Heart left ventricle (tissue), 16 donors: ENCODE measurements around the gene CCDC154. TPM values are rescaled to one million over a fixed set of nuclear protein-coding genes. Genes with fewer than 3 reads are reported as not detected.

Source experiments
- ATAC-seq, 4 donors: fragments of 200-7000 bp; cut with Tn5 transposase; one replicate each; pipeline ENCODE4 v1.9.1; 2020 to 2022; ENCODE audit warnings: moderate library complexity in 4 of 4, mild to moderate bottlenecking in 3 of 4, moderate number of reproducible peaks in 1 of 4
- DNase-seq, 5 donors: peaks; one replicate each; pipeline ENCODE4 v3.0.0-alpha.2; 2020
- H3K27ac ChIP-seq, 12 donors: fragments of 200-600 bp; sonication (generic) in 4 of 12; one replicate each; pipeline versions ENCODE4 v1.5.0 to v1.8.0; 2016 to 2022; ENCODE audit warnings: mild to moderate bottlenecking in 2 of 12
- H3K27me3 ChIP-seq, 9 donors: fragments of 200-600 bp; sonication (generic) in 2 of 9; one replicate each; pipeline versions ENCODE4 v1.5.1 to v1.8.0; 2016 to 2022; ENCODE audit warnings: mild to moderate bottlenecking in 3 of 9
- H3K36me3 ChIP-seq, 9 donors: fragments of 200-600 bp; sonication (generic) in 2 of 9; one replicate each; pipeline versions ENCODE4 v1.5.0 to v1.8.0; 2018 to 2022; ENCODE audit warnings: mild to moderate bottlenecking in 2 of 9
- H3K4me1 ChIP-seq, 12 donors: fragments of 200-600 bp; sonication (generic) in 4 of 12; one replicate each; pipeline versions ENCODE4 v1.5.0 to v1.8.0; 2016 to 2022; ENCODE audit warnings: mild to moderate bottlenecking in 3 of 12
- H3K4me3 ChIP-seq, 12 donors: fragments of 200-600 bp; sonication (generic) in 4 of 12; one replicate each; pipeline versions ENCODE4 v1.5.0 to v1.8.0; 2017 to 2022; ENCODE audit warnings: mild to moderate bottlenecking in 9 of 12, moderate library complexity in 4 of 12
- H3K9me3 ChIP-seq, 12 donors: fragments of 200-600 bp; sonication (generic) in 4 of 12; one replicate each; pipeline versions ENCODE4 v1.5.0 to v1.8.0; 2016 to 2022; ENCODE audit warnings: mild to moderate bottlenecking in 1 of 12
- POLR2A ChIP-seq, 2 donors: fragments of 450-650 bp; IDR thresholded peaks; one replicate each; pipeline ENCODE4 v1.6.1; 2017; ENCODE audit warnings: antibody characterized with exemption in 2 of 2, mild to moderate bottlenecking in 2 of 2, moderate library complexity in 2 of 2
- WGBS, 4 donors: extraction: QIAGEN DNeasy Blood & Tissue Kit in 2 of 4; methylation state at CpG; one replicate each; pipeline versions ENCODE4 v1.1.5 to v1.1.7; 2013 to 2018; 5-methylcytosine and 5-hydroxymethylcytosine counted together
- intact Hi-C, 10 donors: fragments of 100-400 bp; cut with DNase I; formaldehyde crosslinking; loops; one replicate each; pipeline versions ENCODE4 v1.11.1 to v1.14.2; 2022
- polyA plus RNA-seq, 2 donors: library from polyadenylated mRNA; stranded (reverse); fragments of 200-250 nt; gene quantifications; one replicate each; pipeline ENCODE4 v1.2.3, GENCODE V29; 2013
- total RNA-seq, 9 donors: library from RNA; depleted of rRNA in 2 of 9; stranded (reverse); fragments of >200 nt in 2 of 9; fragmentation: NEBNext Ultra II Directional in 3 of 9; extraction: Animal tissue kit (Norgen Biotek cat#: 25700) in 3 of 9; gene quantifications; one replicate each; pipeline versions ENCODE4 v1.1.0 to v1.2.4, GENCODE V29; 2016 to 2023
- TF ChIP-seq, protein P1 (sequence below), 12 donors: fragments of 200-600 bp; sonication (generic) in 4 of 12; IDR thresholded peaks; one replicate each; pipeline versions ENCODE4 v1.5.0 to v1.8.0; 2018 to 2022; ENCODE audit warnings: antibody characterized with exemption in 12 of 12, mild to moderate bottlenecking in 5 of 12
- donor health status: ischemic (EF 13 %, LVEDD 7.1; RV severe dilation, severe dysfunction).
- donor health status: healthy with polysubstance abuse.
- donor health status: DM: no; HTN: yes; CAD: no.
- donor health status: DM: no; HTN: no; CAD: no.
- donor health status: ischemic (EF 25% LVEDD 6.9; RV normal size, moderate dysfunction).
- donor health status: ischemic (EF 25% LVEDD 5.7; RV mildly dilated, moderate dysfunction).
- donor health status: healthy.
- donor health status: DM: yes; HTN: yes; CAD: no.
- donor health status: ischemic (EF 35%, LVEDD 5.7; RV mildly dilated, moderate dysfunction).
- donor health status: nonischemic (EF 11% LVEDD 7.7; RV severe dilation, severe dysfunction).
- donor health status: DM: yes; HTN: yes; CAD: no.
- donor health status: PGD.
- donor health status: ischemic (EF 29% LVEDD 5.4; RV normal size, mild dysfunction).
- donor health status: nonischemic (EF 23%, LVEDD 6.1; RV moderate dilation, normal function).

The CCDC154 gene
- total and polyA plus RNA-seq, 11 donors: 0.14 to 1.5 (median 0.68) TPM; not detected in 2

DNA sequence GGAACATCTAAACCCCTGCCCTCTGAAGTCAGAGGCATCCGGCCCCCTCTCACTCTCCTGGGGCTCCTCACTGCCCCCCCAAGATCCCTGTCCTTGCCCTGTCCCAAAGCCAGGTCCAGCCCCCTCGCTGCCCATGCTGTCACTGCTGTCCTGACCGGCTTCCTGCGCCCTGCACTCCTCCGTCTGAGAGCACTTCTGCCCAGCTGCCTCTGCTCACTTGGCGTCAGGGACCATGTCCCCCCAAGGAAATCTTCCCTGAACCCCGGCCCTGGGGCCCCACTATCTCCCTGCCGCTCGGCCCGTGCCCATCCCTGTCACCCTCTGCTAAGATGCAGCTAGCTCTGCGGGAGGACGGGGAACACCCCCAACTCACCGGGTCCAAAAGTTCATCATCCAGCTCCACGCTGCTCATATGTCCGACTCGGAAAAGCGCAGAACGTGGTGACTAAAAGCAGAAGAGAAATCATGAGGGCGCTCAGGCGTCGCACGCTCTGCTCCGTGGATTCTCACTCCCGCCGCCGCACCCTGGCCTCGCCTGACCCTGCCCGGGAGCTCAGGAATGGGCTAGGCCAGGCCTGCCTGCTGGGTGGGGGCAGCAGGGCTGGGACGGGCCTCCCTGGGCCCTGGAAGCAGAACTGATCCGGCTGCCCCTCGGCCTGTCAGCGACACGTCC, 20.7 kb upstream of the CCDC154 start:
- intact Hi-C loops: no loop called here
- ATAC-seq (no peak), DNase-seq (peak in 1 of 5 donors; percentile 52)
- Histone ChIP-seq H3K4me3 (no peak overlapping the region), H3K9me3 (no peaks in the 10 kb centered on the region), H3K36me3 (peaks cover 0 to 39% (median 23%) of the 10 kb centered on the region in 9 donors), H3K27me3 (no peaks in the 10 kb centered on the region), H3K27ac (no peak overlapping the region), H3K4me1 (peaks cover 0 to 9% (median 0%) of the 10 kb centered on the region in 12 donors)
- TF ChIP-seq POLR2A (IDR thresholded peaks at IDR 0.05): no peak
- TF ChIP-seq, protein P1, sequence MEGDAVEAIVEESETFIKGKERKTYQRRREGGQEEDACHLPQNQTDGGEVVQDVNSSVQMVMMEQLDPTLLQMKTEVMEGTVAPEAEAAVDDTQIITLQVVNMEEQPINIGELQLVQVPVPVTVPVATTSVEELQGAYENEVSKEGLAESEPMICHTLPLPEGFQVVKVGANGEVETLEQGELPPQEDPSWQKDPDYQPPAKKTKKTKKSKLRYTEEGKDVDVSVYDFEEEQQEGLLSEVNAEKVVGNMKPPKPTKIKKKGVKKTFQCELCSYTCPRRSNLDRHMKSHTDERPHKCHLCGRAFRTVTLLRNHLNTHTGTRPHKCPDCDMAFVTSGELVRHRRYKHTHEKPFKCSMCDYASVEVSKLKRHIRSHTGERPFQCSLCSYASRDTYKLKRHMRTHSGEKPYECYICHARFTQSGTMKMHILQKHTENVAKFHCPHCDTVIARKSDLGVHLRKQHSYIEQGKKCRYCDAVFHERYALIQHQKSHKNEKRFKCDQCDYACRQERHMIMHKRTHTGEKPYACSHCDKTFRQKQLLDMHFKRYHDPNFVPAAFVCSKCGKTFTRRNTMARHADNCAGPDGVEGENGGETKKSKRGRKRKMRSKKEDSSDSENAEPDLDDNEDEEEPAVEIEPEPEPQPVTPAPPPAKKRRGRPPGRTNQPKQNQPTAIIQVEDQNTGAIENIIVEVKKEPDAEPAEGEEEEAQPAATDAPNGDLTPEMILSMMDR (IDR thresholded peaks at IDR 0.05): no peak
- WGBS, 4 donors: 89 to 93% (median 91%) methylated on average over 28 to 33 of the region's 33 CpGs

DNA sequence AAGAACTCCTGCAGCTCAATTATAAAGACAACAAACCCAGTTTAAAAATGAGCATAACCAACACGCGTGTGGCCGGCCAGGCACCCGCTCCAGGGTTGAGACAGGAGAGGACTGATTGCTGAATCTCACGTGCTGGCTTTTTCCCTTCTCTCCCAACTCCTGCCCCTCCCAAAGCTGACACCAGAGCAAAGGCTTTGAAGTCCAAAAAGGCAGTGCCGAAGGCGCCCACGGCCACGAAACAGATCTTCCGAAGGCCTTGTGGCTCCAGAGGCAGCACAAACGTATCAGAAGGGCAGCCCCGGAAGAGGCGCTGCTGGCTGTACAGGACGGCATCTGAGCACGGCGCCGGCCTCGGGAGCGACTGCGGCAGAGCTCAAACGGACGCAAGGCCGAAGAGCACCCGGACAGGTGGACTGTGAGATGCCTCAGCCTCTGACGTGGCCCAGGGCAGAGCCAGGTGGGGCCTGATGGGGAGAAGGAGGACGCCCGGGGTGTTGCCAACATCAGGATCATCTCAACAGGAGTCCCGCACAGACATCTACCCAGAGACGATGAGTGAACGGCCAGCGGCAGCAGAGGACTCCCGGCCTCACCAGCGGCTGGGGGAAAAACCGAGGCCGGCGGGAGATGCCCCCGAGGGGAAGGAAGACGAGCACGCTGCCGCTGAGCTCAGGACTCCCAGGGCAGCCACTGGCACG, 20.0 kb upstream of the CCDC154 start:
- Histone ChIP-seq H3K4me1 (peaks cover 0 to 9% (median 0%) of the 10 kb centered on the region in 12 donors), H3K27me3 (no peaks in the 10 kb centered on the region), H3K9me3 (no peaks in the 10 kb centered on the region), H3K36me3 (peaks cover 0 to 41% (median 23%) of the 10 kb centered on the region in 9 donors), H3K4me3 (no peak overlapping the region), H3K27ac (no peak overlapping the region)
- 90 to 92% (median 91%) methylated on average over 28 to 41 of the region's 41 CpGs for WGBS, 4 donors
- TF ChIP-seq, protein P1 (IDR thresholded peaks at IDR 0.05): no peak
- TF ChIP-seq POLR2A (IDR thresholded peaks at IDR 0.05): no peak
- intact Hi-C loops: no loop called here
- DNase-seq: peak in 1 of 5 donors; percentile 55
- no peak for ATAC-seq

DNA sequence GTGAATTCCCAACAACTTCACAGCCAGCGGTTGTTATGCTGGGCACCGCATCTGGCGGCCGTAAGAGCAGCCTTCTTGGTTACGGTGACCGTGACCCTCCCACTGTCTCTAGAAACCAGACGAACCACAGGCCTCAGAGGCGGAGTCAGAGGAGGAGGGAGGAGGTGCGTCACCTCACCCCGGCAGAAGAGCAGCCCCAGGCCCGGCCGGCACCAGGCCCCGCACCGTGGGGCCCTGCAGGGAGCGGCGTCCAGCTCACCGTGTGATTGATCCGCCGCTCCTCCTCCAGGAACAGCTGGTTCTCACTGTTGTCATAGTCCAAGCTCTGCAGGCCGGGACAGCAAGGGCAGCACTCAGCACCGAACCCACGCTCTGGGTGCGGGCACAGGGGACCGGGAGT, 16.8 kb upstream of the CCDC154 start:
- Histone ChIP-seq H3K4me1 (no peaks in the 10 kb centered on the region), H3K9me3 (no peaks in the 10 kb centered on the region), H3K27ac (no peak overlapping the region), H3K36me3 (peaks cover 0 to 68% (median 48%) of the 10 kb centered on the region in 9 donors), H3K27me3 (no peaks in the 10 kb centered on the region), H3K4me3 (no peak overlapping the region)
- TF ChIP-seq POLR2A (IDR thresholded peaks at IDR 0.05): no peak
- TF ChIP-seq, protein P1 (IDR thresholded peaks at IDR 0.05): no peak
- no peak for ATAC-seq
- intact Hi-C loops: no loop called here
- no peak for DNase-seq
- 73 to 89% (median 84%) methylated on average over 16 to 24 of the region's 24 CpGs for WGBS, 4 donors

- WGBS, 4 donors: 92 to 98% (median 93%) methylated on average over 12 to 30 of the region's 30 CpGs
- DNase-seq: peak in 1 of 5 donors; percentile 44
- H3K9me3 ChIP-seq: no peaks in the 10 kb centered on the region
- peaks cover 0 to 73% (median 53%) of the 10 kb centered on the region in 9 donors for H3K36me3 ChIP-seq
- no peak overlapping the region for H3K4me3 ChIP-seq
- H3K27ac ChIP-seq: no peak overlapping the region
- TF ChIP-seq, protein P1 (IDR thresholded peaks at IDR 0.05): no peak
- TF ChIP-seq POLR2A (IDR thresholded peaks at IDR 0.05): no peak
- no peaks in the 10 kb centered on the region for H3K4me1 ChIP-seq
- intact Hi-C loops: no loop called here
- ATAC-seq: peak in 1 of 4 donors; percentile 12
- no peaks in the 10 kb centered on the region for H3K27me3 ChIP-seq
Observed at GRCh38 chr16:1460602-1461138, 16.3 kb upstream of the CCDC154 start.
